ENCODE measurements around the gene ZNF407.

The ZNF407 gene

DNA sequence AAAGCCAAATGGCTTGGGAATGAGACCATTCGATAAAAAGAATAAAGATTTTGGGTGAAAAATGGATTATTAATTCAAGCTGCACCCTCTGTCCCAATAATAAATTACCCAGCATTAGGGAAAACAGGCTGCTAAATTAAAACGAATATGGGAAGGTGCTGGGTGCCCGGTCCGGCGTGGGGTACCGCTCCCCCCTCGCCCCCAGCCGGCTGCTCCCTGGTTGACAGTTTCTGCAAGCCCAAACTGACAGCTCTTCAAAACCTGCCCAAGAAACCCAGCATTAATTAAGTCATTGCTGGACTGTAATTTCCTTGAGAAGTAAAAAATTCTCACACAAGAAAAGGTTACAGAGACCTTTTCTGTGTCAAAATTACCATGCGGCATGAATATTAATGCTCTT is 512.6 kb downstream of the ZNF407 start:
- no peak for DNase-seq

- DNase-seq: no peak
These were observed 513.3 kb downstream of the ZNF407 start for GRCh38 chr18:75110846-75111415.

- DNase-seq: no peak
These were observed 514.1 kb downstream of the ZNF407 start for GRCh38 chr18:75111760-75112159.

- DNase-seq: no peak
These were observed 514.8 kb downstream of the ZNF407 start for GRCh38 chr18:75112186-75113096.

DNA sequence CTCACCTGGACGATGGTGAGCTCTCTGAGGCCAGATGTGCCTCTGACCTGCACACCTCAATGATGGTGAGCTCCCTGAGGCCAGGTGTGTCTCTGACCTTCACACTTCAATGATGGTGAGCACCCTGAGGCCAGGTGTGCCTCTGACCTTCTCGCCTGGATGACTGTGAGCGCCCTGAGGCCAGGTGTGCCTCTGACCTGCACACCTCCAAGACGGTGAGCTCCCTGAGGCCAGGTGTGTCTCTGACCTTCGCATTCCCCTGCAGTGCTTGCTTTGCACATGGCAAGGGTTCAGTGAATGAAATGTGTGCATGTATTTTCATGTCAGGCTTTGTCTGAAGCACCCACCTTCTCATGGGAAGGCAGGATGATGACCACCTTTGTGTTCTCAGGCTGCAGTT is 515.8 kb downstream of the ZNF407 start:
- DNase-seq: no peak

GRCh38 chr18:75114231-75114764 is 516.6 kb downstream of the ZNF407 start:
- no peak for DNase-seq

Measured in stimulated activated naive CD4-positive, alpha-beta T cell treated with Interleukin-2 at 50 U/mL for 16 hours (primary cell).